ENCODE results near the gene LIN28B.

DNA sequence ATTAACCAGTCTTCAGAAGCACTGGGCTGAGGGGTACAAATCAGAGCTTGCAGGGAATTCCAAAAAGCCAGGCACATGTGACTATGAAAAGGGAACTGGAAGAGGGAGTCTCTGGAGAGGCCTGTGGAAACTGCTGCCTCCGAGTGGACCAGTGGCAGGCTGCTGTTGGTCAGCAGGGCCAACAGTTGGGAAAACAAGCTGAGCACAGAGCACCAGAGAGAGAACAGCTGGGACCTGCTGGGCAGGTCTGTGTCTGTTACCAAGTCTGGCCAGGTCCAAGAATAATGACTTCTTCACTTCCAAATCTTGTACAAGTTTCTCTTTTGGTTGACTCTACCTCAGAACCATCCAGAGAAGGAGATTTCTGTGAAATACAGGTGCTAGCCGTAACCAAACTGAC lies 81.4 kb downstream of the LIN28B start:
- TF ChIP-seq SIN3A (IDR thresholded peaks at IDR 0.05; ENCODE audit: low read depth) (no peak), RAD21 (IDR thresholded peaks at IDR 0.05; ENCODE audit: low read depth) (no peak), ELF1 (IDR thresholded peaks at IDR 0.05; ENCODE audit: borderline replicate concordance, low read depth) (no peak), EZH2 (IDR thresholded peaks at IDR 0.05) (no peak), POLR2A (IDR thresholded peaks at IDR 0.05; ENCODE audit: borderline replicate concordance, extremely low read depth, insufficient read depth, insufficient read length) (no peak), EZH2phosphoT487 (IDR thresholded peaks at IDR 0.05; ENCODE audit: borderline replicate concordance) (no peak), ZNF274 (IDR thresholded peaks at IDR 0.05; ENCODE audit: low read depth, low read length) (no peak), CBX3 (IDR thresholded peaks at IDR 0.05; ENCODE audit: low read depth) (no peak), EGR1 (IDR thresholded peaks at IDR 0.05; ENCODE audit: low read depth) (no peak)
- TF ChIP-seq, protein P1, sequence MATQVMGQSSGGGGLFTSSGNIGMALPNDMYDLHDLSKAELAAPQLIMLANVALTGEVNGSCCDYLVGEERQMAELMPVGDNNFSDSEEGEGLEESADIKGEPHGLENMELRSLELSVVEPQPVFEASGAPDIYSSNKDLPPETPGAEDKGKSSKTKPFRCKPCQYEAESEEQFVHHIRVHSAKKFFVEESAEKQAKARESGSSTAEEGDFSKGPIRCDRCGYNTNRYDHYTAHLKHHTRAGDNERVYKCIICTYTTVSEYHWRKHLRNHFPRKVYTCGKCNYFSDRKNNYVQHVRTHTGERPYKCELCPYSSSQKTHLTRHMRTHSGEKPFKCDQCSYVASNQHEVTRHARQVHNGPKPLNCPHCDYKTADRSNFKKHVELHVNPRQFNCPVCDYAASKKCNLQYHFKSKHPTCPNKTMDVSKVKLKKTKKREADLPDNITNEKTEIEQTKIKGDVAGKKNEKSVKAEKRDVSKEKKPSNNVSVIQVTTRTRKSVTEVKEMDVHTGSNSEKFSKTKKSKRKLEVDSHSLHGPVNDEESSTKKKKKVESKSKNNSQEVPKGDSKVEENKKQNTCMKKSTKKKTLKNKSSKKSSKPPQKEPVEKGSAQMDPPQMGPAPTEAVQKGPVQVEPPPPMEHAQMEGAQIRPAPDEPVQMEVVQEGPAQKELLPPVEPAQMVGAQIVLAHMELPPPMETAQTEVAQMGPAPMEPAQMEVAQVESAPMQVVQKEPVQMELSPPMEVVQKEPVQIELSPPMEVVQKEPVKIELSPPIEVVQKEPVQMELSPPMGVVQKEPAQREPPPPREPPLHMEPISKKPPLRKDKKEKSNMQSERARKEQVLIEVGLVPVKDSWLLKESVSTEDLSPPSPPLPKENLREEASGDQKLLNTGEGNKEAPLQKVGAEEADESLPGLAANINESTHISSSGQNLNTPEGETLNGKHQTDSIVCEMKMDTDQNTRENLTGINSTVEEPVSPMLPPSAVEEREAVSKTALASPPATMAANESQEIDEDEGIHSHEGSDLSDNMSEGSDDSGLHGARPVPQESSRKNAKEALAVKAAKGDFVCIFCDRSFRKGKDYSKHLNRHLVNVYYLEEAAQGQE (IDR thresholded peaks at IDR 0.05; ENCODE audit: low read depth), result no peak
- TF ChIP-seq, protein P2, sequence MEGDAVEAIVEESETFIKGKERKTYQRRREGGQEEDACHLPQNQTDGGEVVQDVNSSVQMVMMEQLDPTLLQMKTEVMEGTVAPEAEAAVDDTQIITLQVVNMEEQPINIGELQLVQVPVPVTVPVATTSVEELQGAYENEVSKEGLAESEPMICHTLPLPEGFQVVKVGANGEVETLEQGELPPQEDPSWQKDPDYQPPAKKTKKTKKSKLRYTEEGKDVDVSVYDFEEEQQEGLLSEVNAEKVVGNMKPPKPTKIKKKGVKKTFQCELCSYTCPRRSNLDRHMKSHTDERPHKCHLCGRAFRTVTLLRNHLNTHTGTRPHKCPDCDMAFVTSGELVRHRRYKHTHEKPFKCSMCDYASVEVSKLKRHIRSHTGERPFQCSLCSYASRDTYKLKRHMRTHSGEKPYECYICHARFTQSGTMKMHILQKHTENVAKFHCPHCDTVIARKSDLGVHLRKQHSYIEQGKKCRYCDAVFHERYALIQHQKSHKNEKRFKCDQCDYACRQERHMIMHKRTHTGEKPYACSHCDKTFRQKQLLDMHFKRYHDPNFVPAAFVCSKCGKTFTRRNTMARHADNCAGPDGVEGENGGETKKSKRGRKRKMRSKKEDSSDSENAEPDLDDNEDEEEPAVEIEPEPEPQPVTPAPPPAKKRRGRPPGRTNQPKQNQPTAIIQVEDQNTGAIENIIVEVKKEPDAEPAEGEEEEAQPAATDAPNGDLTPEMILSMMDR (IDR thresholded peaks at IDR 0.05 in 2 of 3, conservative IDR thresholded peaks at IDR 0.05 in 1 of 3; ENCODE audit: borderline replicate concordance in 1 of 3, insufficient read depth in 1 of 3, low read depth in 2 of 3, low read length in 2 of 3), result no peak

Data from HCT116 (cell line).